Stimulated activated naive B cell treated with anti-CD40 and anti-IgM and Interleukin-4, amounts not matched to agents 10 μg/mL and 1 μg/mL and 100 μg/mL, for 72 hours (primary cell): ENCODE measurements around the gene ZNF552.
"Not testable (repeated sequence)": the region's sequence is repeated elsewhere in the genome, so short reads cannot be mapped to it uniquely, and the experiment has no call there.

Source experiments
- ATAC-seq, 2 donors: fragments of 150-1000 bp; cut with Tn5 transposase; replicated peaks; 2 replicates each; pipeline ENCODE4 v1.10.0; 2021; ENCODE audit warnings: moderate library complexity in 1 of 2
- DNase-seq: peaks from one replicate; pipeline ENCODE4 v3.0.0; 2021
- H3K27ac Mint-ChIP-seq: one replicate; pipeline ENCODE4 v1.8.0; 2022; ENCODE audit warnings: mild to moderate bottlenecking, mixed read lengths
- H3K27me3 Mint-ChIP-seq, 2 donors: one replicate each; pipeline ENCODE4 v1.8.0; 2022; ENCODE audit warnings: mixed read lengths in 2 of 2
- H3K36me3 Mint-ChIP-seq, 2 donors: one replicate each; pipeline ENCODE4 v1.8.0; 2022; ENCODE audit warnings: mixed read lengths in 2 of 2, mild to moderate bottlenecking in 1 of 2
- H3K4me1 Mint-ChIP-seq, 2 donors: one replicate each; pipeline ENCODE4 v1.8.0; 2022; ENCODE audit warnings: mixed read lengths in 2 of 2, mild to moderate bottlenecking in 1 of 2
- H3K4me3 Mint-ChIP-seq, 2 donors: one replicate each; pipeline ENCODE4 v1.8.0; 2022; ENCODE audit warnings: mild to moderate bottlenecking in 2 of 2, mixed read lengths in 2 of 2, moderate library complexity in 1 of 2
- H3K9me3 Mint-ChIP-seq, 2 donors: one replicate each; pipeline ENCODE4 v1.8.0; 2022; ENCODE audit warnings: mixed read lengths in 2 of 2, mild to moderate bottlenecking in 1 of 2

The ZNF552 gene

GRCh38 chr19:57812975-57813820 lies 1.5 kb downstream of the ZNF552 start:
- H3K27me3 Mint-ChIP-seq, ATAC-seq, DNase-seq, H3K9me3 Mint-ChIP-seq: not testable (repeated sequence)
- peak overlapping the region; percentile 81 for H3K27ac Mint-ChIP-seq
- peaks cover 35% of the 10 kb centered on the region in 2 donors for H3K36me3 Mint-ChIP-seq
- H3K4me1 Mint-ChIP-seq: peaks cover 27 to 42% of the 10 kb centered on the region in 2 donors
- H3K4me3 Mint-ChIP-seq: peak overlapping the region; percentile 37 to 53

GRCh38 chr19:57812226-57812625 lies 2.5 kb downstream of the ZNF552 start:
- Mint-ChIP-seq H3K27me3 (no peaks in the 10 kb centered on the region), H3K36me3 (peaks cover 35 to 41% of the 10 kb centered on the region in 2 donors), H3K4me3 (no peak overlapping the region), H3K9me3 (no peaks in the 10 kb centered on the region), H3K27ac (no peak overlapping the region), H3K4me1 (peaks cover 27 to 42% of the 10 kb centered on the region in 2 donors)
- DNase-seq (no peak), ATAC-seq (no peak)

GRCh38 chr19:57810410-57811295 lies 4.1 kb downstream of the ZNF552 start:
- not testable (repeated sequence) for H3K4me3 Mint-ChIP-seq, ATAC-seq, DNase-seq, H3K27me3 Mint-ChIP-seq, H3K9me3 Mint-ChIP-seq
- Mint-ChIP-seq H3K27ac (peak overlapping the region; percentile 39), H3K4me1 (peaks cover 24 to 43% of the 10 kb centered on the region in 2 donors), H3K36me3 (peaks cover 32 to 48% of the 10 kb centered on the region in 2 donors)

GRCh38 chr19:57807541-57807940 lies 7.2 kb downstream of the ZNF552 start:
- DNase-seq (no peak), ATAC-seq (no peak)
- H3K27me3 Mint-ChIP-seq: no peaks in the 10 kb centered on the region
- H3K4me3 Mint-ChIP-seq: no peak overlapping the region
- no peak overlapping the region for H3K27ac Mint-ChIP-seq
- peaks cover 27 to 41% of the 10 kb centered on the region in 2 donors for H3K4me1 Mint-ChIP-seq
- H3K9me3 Mint-ChIP-seq: no peaks in the 10 kb centered on the region
- H3K36me3 Mint-ChIP-seq: peaks cover 23 to 53% of the 10 kb centered on the region in 2 donors

GRCh38 chr19:57803594-57804325 lies 11.0 kb downstream of the ZNF552 start:
- Mint-ChIP-seq H3K4me1 (peaks cover 31 to 54% of the 10 kb centered on the region in 2 donors), H3K9me3 (no peaks in the 10 kb centered on the region), H3K4me3 (peak overlapping the region; percentile 84 to 85), H3K27ac (peak overlapping the region; percentile 91), H3K27me3 (no peaks in the 10 kb centered on the region), H3K36me3 (peaks cover 10 to 42% of the 10 kb centered on the region in 2 donors)
- ATAC-seq (peak; percentile 39 to 50), DNase-seq (no peak)

GRCh38 chr19:57803265-57803593 lies 11.5 kb downstream of the ZNF552 start:
- peak overlapping the region; percentile 91 for H3K27ac Mint-ChIP-seq
- ATAC-seq: no peak

GRCh38 chr19:57802269-57802668 lies 12.4 kb downstream of the ZNF552 start:
- Mint-ChIP-seq H3K36me3 (peaks cover 8 to 33% of the 10 kb centered on the region in 2 donors), H3K4me1 (peaks cover 33 to 62% of the 10 kb centered on the region in 2 donors), H3K27me3 (no peaks in the 10 kb centered on the region), H3K4me3 (peak overlapping the region in 1 of 2 donors; percentile 23), H3K9me3 (no peaks in the 10 kb centered on the region), H3K27ac (peak overlapping the region; percentile 87)
- ATAC-seq: peak; percentile 92 to 95
- peak; percentile 29 for DNase-seq

More at GRCh38 chr19:57803265-57803593, 11.5 kb downstream of the ZNF552 start:
- Mint-ChIP-seq H3K4me1 (peaks cover 33 to 60% of the 10 kb centered on the region in 2 donors), H3K27me3 (no peaks in the 10 kb centered on the region), H3K4me3 (peak overlapping the region; percentile 84 to 85), H3K9me3 (no peaks in the 10 kb centered on the region), H3K36me3 (peaks cover 8 to 38% of the 10 kb centered on the region in 2 donors)
- no peak for DNase-seq

- Mint-ChIP-seq H3K4me1 (peaks cover 34 to 62% of the 10 kb centered on the region in 2 donors), H3K9me3 (no peaks in the 10 kb centered on the region), H3K4me3 (no peak overlapping the region), H3K27me3 (no peaks in the 10 kb centered on the region), H3K36me3 (peaks cover 12 to 40% of the 10 kb centered on the region in 2 donors), H3K27ac (no peak overlapping the region)
- DNase-seq (no peak), ATAC-seq (no peak)
Observed at GRCh38 chr19:57800696-57801095, 14.0 kb downstream of the ZNF552 start.

- Mint-ChIP-seq H3K4me1 (peaks cover 9 to 27% of the 10 kb centered on the region in 2 donors), H3K36me3 (peaks cover 15 to 35% of the 10 kb centered on the region in 2 donors)
- H3K4me3 Mint-ChIP-seq, H3K27ac Mint-ChIP-seq, H3K9me3 Mint-ChIP-seq, H3K27me3 Mint-ChIP-seq, DNase-seq, ATAC-seq: not testable (repeated sequence)
Observed at GRCh38 chr19:57796580-57796979, 18.1 kb downstream of the ZNF552 start.

GRCh38 chr19:57789288-57789687 lies 25.4 kb downstream of the ZNF552 start:
- Mint-ChIP-seq H3K4me1 (peaks cover 10 to 20% of the 10 kb centered on the region in 2 donors), H3K27me3 (no peaks in the 10 kb centered on the region), H3K9me3 (peaks cover 0 to 5% of the 10 kb centered on the region in 2 donors), H3K36me3 (peaks cover 32 to 54% of the 10 kb centered on the region in 2 donors), H3K4me3 (no peak overlapping the region), H3K27ac (no peak overlapping the region)
- ATAC-seq (no peak), DNase-seq (no peak)

GRCh38 chr19:57788114-57788692 lies 26.5 kb downstream of the ZNF552 start:
- peaks cover 32 to 54% of the 10 kb centered on the region in 2 donors for H3K36me3 Mint-ChIP-seq

GRCh38 chr19:57786906-57787305 lies 27.8 kb downstream of the ZNF552 start:
- ATAC-seq: no peak
- no peak overlapping the region for H3K4me3 Mint-ChIP-seq
- H3K4me1 Mint-ChIP-seq: peaks cover 10 to 20% of the 10 kb centered on the region in 2 donors
- no peak overlapping the region for H3K27ac Mint-ChIP-seq
- peaks cover 36 to 54% of the 10 kb centered on the region in 2 donors for H3K36me3 Mint-ChIP-seq
- no peaks in the 10 kb centered on the region for H3K27me3 Mint-ChIP-seq
- H3K9me3 Mint-ChIP-seq: peaks cover 0 to 5% of the 10 kb centered on the region in 2 donors
- no peak for DNase-seq

More at GRCh38 chr19:57788114-57788692, 26.5 kb downstream of the ZNF552 start:
- H3K4me1 Mint-ChIP-seq: peaks cover 10 to 20% of the 10 kb centered on the region in 2 donors
- DNase-seq (no peak), ATAC-seq (no peak)
- H3K27me3 Mint-ChIP-seq: no peaks in the 10 kb centered on the region
- peaks cover 0 to 5% of the 10 kb centered on the region in 2 donors for H3K9me3 Mint-ChIP-seq
- peak overlapping the region; percentile 84 for H3K27ac Mint-ChIP-seq
- no peak overlapping the region for H3K4me3 Mint-ChIP-seq

GRCh38 chr19:57786286-57786685 lies 28.4 kb downstream of the ZNF552 start:
- peaks cover 10 to 20% of the 10 kb centered on the region in 2 donors for H3K4me1 Mint-ChIP-seq
- H3K27me3 Mint-ChIP-seq: no peaks in the 10 kb centered on the region
- H3K36me3 Mint-ChIP-seq: peaks cover 37 to 50% of the 10 kb centered on the region in 2 donors
- no peak overlapping the region for H3K4me3 Mint-ChIP-seq
- DNase-seq (no peak), ATAC-seq (no peak)
- peaks cover 0 to 5% of the 10 kb centered on the region in 2 donors for H3K9me3 Mint-ChIP-seq
- peak overlapping the region; percentile 49 for H3K27ac Mint-ChIP-seq
